Measurements from ENCODE around the gene ADCY4.

ADCY4 gene

GRCh38 chr14:24310265-24310645, 24.6 kb downstream of the ADCY4 start:
- in situ Hi-C loops (cut with HindIII; ENCODE audit: low sequenced_read_pairs) = no loop called here
- TF ChIP-seq, protein P1, sequence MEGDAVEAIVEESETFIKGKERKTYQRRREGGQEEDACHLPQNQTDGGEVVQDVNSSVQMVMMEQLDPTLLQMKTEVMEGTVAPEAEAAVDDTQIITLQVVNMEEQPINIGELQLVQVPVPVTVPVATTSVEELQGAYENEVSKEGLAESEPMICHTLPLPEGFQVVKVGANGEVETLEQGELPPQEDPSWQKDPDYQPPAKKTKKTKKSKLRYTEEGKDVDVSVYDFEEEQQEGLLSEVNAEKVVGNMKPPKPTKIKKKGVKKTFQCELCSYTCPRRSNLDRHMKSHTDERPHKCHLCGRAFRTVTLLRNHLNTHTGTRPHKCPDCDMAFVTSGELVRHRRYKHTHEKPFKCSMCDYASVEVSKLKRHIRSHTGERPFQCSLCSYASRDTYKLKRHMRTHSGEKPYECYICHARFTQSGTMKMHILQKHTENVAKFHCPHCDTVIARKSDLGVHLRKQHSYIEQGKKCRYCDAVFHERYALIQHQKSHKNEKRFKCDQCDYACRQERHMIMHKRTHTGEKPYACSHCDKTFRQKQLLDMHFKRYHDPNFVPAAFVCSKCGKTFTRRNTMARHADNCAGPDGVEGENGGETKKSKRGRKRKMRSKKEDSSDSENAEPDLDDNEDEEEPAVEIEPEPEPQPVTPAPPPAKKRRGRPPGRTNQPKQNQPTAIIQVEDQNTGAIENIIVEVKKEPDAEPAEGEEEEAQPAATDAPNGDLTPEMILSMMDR (IDR thresholded peaks at IDR 0.05; ENCODE audit: low read depth, low read length) = no peak
- DNase-seq (ENCODE audit: low read depth, low spot score) = no peak
- no peak overlapping the region for H3K4me3 ChIP-seq (ENCODE audit: low read depth, low read length)

- no peak for DNase-seq (ENCODE audit: low read depth, low spot score)
- in situ Hi-C loops (cut with HindIII; ENCODE audit: low sequenced_read_pairs) = no loop called here
- TF ChIP-seq, protein P1 (IDR thresholded peaks at IDR 0.05; ENCODE audit: low read depth, low read length) = no peak
- H3K4me3 ChIP-seq (ENCODE audit: low read depth, low read length) = no peak within 1 kb of the TSS
Observed at GRCh38 chr14:24309538-24310264, 25.2 kb downstream of the ADCY4 start, which contains the start of gene LTB4R2. Gene LTB4R2 (plus strand): TSS chr14:24310140. CDS start chr14:24310665, 525 bp downstream.

GRCh38 chr14:24308342-24309124, 26.3 kb downstream of the ADCY4 start:
- TF ChIP-seq, protein P1 (IDR thresholded peaks at IDR 0.05; ENCODE audit: low read depth, low read length) = no peak
- no peak overlapping the region for H3K4me3 ChIP-seq (ENCODE audit: low read depth, low read length)
- DNase-seq (ENCODE audit: low read depth, low spot score) = no peak
- in situ Hi-C loops (cut with HindIII; ENCODE audit: low sequenced_read_pairs) = no loop called here

DNA sequence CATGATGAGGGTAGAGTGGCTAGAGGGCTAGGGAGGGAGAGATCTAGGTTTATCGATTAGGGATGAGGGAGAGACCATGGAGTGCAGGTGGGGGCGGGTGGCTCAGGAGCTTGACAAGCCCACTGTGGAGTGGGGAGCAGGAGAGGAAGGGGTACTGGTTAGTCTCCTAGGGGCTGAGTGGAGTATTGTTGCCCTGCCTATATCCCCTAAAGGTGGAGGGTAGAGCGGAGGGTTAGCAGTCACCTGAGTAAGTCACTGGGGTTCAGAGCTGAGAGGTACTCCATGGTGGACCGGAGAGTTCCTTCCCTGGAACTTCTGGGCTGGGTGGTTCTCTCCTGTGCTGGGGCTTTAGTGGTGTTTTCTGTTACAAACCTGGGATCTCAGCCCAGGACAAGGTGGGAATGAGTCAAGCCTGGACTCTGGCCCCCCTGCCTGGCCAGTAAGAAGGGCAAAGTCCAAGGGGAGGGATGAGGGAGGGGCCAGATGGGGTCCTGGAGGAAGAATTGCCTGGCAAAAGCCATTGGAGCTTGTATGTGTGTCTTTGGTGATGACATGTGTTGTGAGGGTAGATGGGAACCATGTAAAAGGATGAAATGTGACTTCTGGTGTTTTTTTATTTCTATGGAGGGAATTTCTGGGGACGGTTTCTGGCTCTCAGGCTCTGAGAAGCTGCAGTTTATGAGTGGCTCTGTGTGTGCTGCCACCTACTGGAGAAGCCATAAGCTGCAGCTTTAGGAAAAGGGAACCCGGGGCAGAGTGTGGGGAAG, 27.1 kb downstream of the ADCY4 start, which contains the start of gene CIDEB:
Gene CIDEB, minus strand, starts transcription at position 403 of the 767 bp plus-strand sequence. Its CDS starts 119 bp downstream, at position 284.
- in situ Hi-C loops (cut with HindIII; ENCODE audit: low sequenced_read_pairs) = no loop called here
- H3K4me3 ChIP-seq (ENCODE audit: low read depth, low read length) = no peak within 1 kb of the TSS
- peak; percentile 53 for DNase-seq (ENCODE audit: low read depth, low spot score)
- TF ChIP-seq, protein P1 (IDR thresholded peaks at IDR 0.05; ENCODE audit: low read depth, low read length) = peak; percentile 97

- in situ Hi-C loops (cut with HindIII; ENCODE audit: low sequenced_read_pairs) = no loop called here
- TF ChIP-seq, protein P1 (IDR thresholded peaks at IDR 0.05; ENCODE audit: low read depth, low read length) = no peak
- no peak overlapping the region for H3K4me3 ChIP-seq (ENCODE audit: low read depth, low read length)
- DNase-seq (ENCODE audit: low read depth, low spot score) = no peak
Observed at GRCh38 chr14:24307156-24307574, 27.7 kb downstream of the ADCY4 start.

- DNase-seq (ENCODE audit: low read depth, low spot score) = no peak
- H3K4me3 ChIP-seq (ENCODE audit: low read depth, low read length) = no peak overlapping the region
- in situ Hi-C loops (cut with HindIII; ENCODE audit: low sequenced_read_pairs) = no loop called here
- TF ChIP-seq, protein P1 (IDR thresholded peaks at IDR 0.05; ENCODE audit: low read depth, low read length) = no peak
Observed at GRCh38 chr14:24304019-24304387, 30.9 kb downstream of the ADCY4 start.

Data from astrocyte of the spinal cord (primary cell).